ENCODE measurements around the gene CEP20. TPM values are rescaled to one million over a fixed set of nuclear protein-coding genes. Genes with fewer than 3 reads are reported as not detected.
"Not testable (repeated sequence)": the region's sequence is repeated elsewhere in the genome, so short reads cannot be mapped to it uniquely, and the experiment has no call there.

The CEP20 gene
- total RNA-seq, 2 donors from 2014 or later, result 59.4 to 81.5 TPM

GRCh38 chr16:15850555-15850954 lies 37.8 kb downstream of the CEP20 start:
- peaks cover 16% of the 10 kb centered on the region for H3K27me3 Mint-ChIP-seq (ENCODE audit: low read depth)
- ATAC-seq (replicated peaks in 1 of 2); H3K4me1 Mint-ChIP-seq (ENCODE audit: low read depth); H3K27ac Mint-ChIP-seq; H3K4me3 Mint-ChIP-seq; H3K9me3 Mint-ChIP-seq; H3K36me3 Mint-ChIP-seq (ENCODE audit: insufficient read depth in 2 of 2); DNase-seq: not testable (repeated sequence)

GRCh38 chr16:15849209-15849981 lies 39.0 kb downstream of the CEP20 start:
- Mint-ChIP-seq H3K4me1 (ENCODE audit: low read depth) (no peaks in the 10 kb centered on the region), H3K27ac (no peak overlapping the region), H3K4me3 (no peak overlapping the region), H3K36me3 (ENCODE audit: insufficient read depth in 2 of 2) (no peaks in the 10 kb centered on the region), H3K9me3 (no peaks in the 10 kb centered on the region), H3K27me3 (ENCODE audit: low read depth) (peaks cover 4% of the 10 kb centered on the region)
- DNase-seq, result no peak
- no peak for ATAC-seq (replicated peaks in 1 of 2)

- H3K27me3 Mint-ChIP-seq (ENCODE audit: low read depth), result no peaks in the 10 kb centered on the region
- H3K4me3 Mint-ChIP-seq, result no peak overlapping the region
- DNase-seq (no peak), ATAC-seq (replicated peaks in 1 of 2) (no peak)
- no peaks in the 10 kb centered on the region for H3K36me3 Mint-ChIP-seq (ENCODE audit: insufficient read depth in 2 of 2)
- no peaks in the 10 kb centered on the region for H3K9me3 Mint-ChIP-seq
- H3K4me1 Mint-ChIP-seq (ENCODE audit: low read depth), result no peaks in the 10 kb centered on the region
- H3K27ac Mint-ChIP-seq, result no peak overlapping the region
These were observed 40.7 kb downstream of the CEP20 start for GRCh38 chr16:15847611-15848175.

- Mint-ChIP-seq H3K36me3 (ENCODE audit: insufficient read depth in 2 of 2) (no peaks in the 10 kb centered on the region), H3K27me3 (ENCODE audit: low read depth) (no peaks in the 10 kb centered on the region), H3K4me3 (no peak overlapping the region), H3K27ac (no peak overlapping the region), H3K9me3 (no peaks in the 10 kb centered on the region), H3K4me1 (ENCODE audit: low read depth) (no peaks in the 10 kb centered on the region)
- ATAC-seq (replicated peaks in 1 of 2) (no peak), DNase-seq (no peak)
These were observed 41.9 kb downstream of the CEP20 start for GRCh38 chr16:15846510-15846909.

GRCh38 chr16:15843635-15844279 lies 44.6 kb downstream of the CEP20 start:
- Mint-ChIP-seq H3K27me3 (ENCODE audit: low read depth) (no peaks in the 10 kb centered on the region), H3K27ac (no peak overlapping the region), H3K4me3 (no peak overlapping the region), H3K9me3 (no peaks in the 10 kb centered on the region), H3K36me3 (ENCODE audit: insufficient read depth in 2 of 2) (no peaks in the 10 kb centered on the region), H3K4me1 (ENCODE audit: low read depth) (no peaks in the 10 kb centered on the region)
- DNase-seq (no peak), ATAC-seq (replicated peaks in 1 of 2) (no peak)

GRCh38 chr16:15839204-15839603 lies 49.2 kb downstream of the CEP20 start:
- peaks cover 12% of the 10 kb centered on the region for H3K4me1 Mint-ChIP-seq (ENCODE audit: low read depth)
- DNase-seq; H3K9me3 Mint-ChIP-seq; H3K36me3 Mint-ChIP-seq (ENCODE audit: insufficient read depth in 2 of 2); H3K27ac Mint-ChIP-seq; ATAC-seq (replicated peaks in 1 of 2); H3K27me3 Mint-ChIP-seq (ENCODE audit: low read depth); H3K4me3 Mint-ChIP-seq: not testable (repeated sequence)

- Mint-ChIP-seq H3K4me1 (ENCODE audit: low read depth) (peaks cover 12% of the 10 kb centered on the region), H3K27me3 (ENCODE audit: low read depth) (no peaks in the 10 kb centered on the region), H3K4me3 (no peak overlapping the region), H3K27ac (no peak overlapping the region), H3K9me3 (no peaks in the 10 kb centered on the region), H3K36me3 (ENCODE audit: insufficient read depth in 2 of 2) (no peaks in the 10 kb centered on the region)
- ATAC-seq (replicated peaks in 1 of 2) (no peak), DNase-seq (no peak)
These were observed 50.6 kb downstream of the CEP20 start for GRCh38 chr16:15837761-15838160.

GRCh38 chr16:15836965-15837611 lies 51.3 kb downstream of the CEP20 start:
- H3K4me1 Mint-ChIP-seq (ENCODE audit: low read depth), result peaks cover 12% of the 10 kb centered on the region
- DNase-seq, result no peak
- H3K27me3 Mint-ChIP-seq (ENCODE audit: low read depth), result no peaks in the 10 kb centered on the region
- no peak overlapping the region for H3K27ac Mint-ChIP-seq
- H3K36me3 Mint-ChIP-seq (ENCODE audit: insufficient read depth in 2 of 2), result no peaks in the 10 kb centered on the region
- ATAC-seq (replicated peaks in 1 of 2), result no peak
- no peak overlapping the region for H3K4me3 Mint-ChIP-seq
- no peaks in the 10 kb centered on the region for H3K9me3 Mint-ChIP-seq

- Mint-ChIP-seq H3K36me3 (ENCODE audit: insufficient read depth in 2 of 2) (no peaks in the 10 kb centered on the region), H3K27ac (no peak overlapping the region), H3K27me3 (ENCODE audit: low read depth) (no peaks in the 10 kb centered on the region), H3K4me1 (ENCODE audit: low read depth) (peaks cover 12% of the 10 kb centered on the region), H3K4me3 (no peak overlapping the region), H3K9me3 (no peaks in the 10 kb centered on the region)
- ATAC-seq (replicated peaks in 1 of 2) (no peak), DNase-seq (no peak)
These were observed 52.3 kb downstream of the CEP20 start for GRCh38 chr16:15836074-15836473.

- DNase-seq, result no peak
- no peaks in the 10 kb centered on the region for H3K9me3 Mint-ChIP-seq
- H3K27ac Mint-ChIP-seq, result no peak overlapping the region
- peak overlapping the region in 1 of 2 donors; percentile 28 for H3K4me3 Mint-ChIP-seq
- peaks cover 12% of the 10 kb centered on the region for H3K4me1 Mint-ChIP-seq (ENCODE audit: low read depth)
- peak; percentile 88 for ATAC-seq (replicated peaks in 1 of 2)
- H3K27me3 Mint-ChIP-seq (ENCODE audit: low read depth), result no peaks in the 10 kb centered on the region
- no peaks in the 10 kb centered on the region for H3K36me3 Mint-ChIP-seq (ENCODE audit: insufficient read depth in 2 of 2)
These were observed 53.1 kb downstream of the CEP20 start for GRCh38 chr16:15835136-15835878.

- Mint-ChIP-seq H3K27ac (no peak overlapping the region), H3K9me3 (no peaks in the 10 kb centered on the region), H3K36me3 (ENCODE audit: insufficient read depth in 2 of 2) (no peaks in the 10 kb centered on the region), H3K4me1 (ENCODE audit: low read depth) (peaks cover 12% of the 10 kb centered on the region), H3K27me3 (ENCODE audit: low read depth) (no peaks in the 10 kb centered on the region), H3K4me3 (no peak overlapping the region)
- ATAC-seq (replicated peaks in 1 of 2), result no peak
- DNase-seq, result no peak
These were observed 53.9 kb downstream of the CEP20 start for GRCh38 chr16:15834502-15834901.

GRCh38 chr16:15833541-15833940 lies 54.9 kb downstream of the CEP20 start:
- ATAC-seq (replicated peaks in 1 of 2) (no peak), DNase-seq (no peak)
- H3K4me3 Mint-ChIP-seq, result no peak overlapping the region
- peaks cover 12% of the 10 kb centered on the region for H3K4me1 Mint-ChIP-seq (ENCODE audit: low read depth)
- H3K9me3 Mint-ChIP-seq, result no peaks in the 10 kb centered on the region
- H3K27ac Mint-ChIP-seq, result no peak overlapping the region
- no peaks in the 10 kb centered on the region for H3K36me3 Mint-ChIP-seq (ENCODE audit: insufficient read depth in 2 of 2)
- no peaks in the 10 kb centered on the region for H3K27me3 Mint-ChIP-seq (ENCODE audit: low read depth)

GRCh38 chr16:15832241-15832640 lies 56.2 kb downstream of the CEP20 start:
- no peaks in the 10 kb centered on the region for H3K36me3 Mint-ChIP-seq (ENCODE audit: insufficient read depth in 2 of 2)
- no peak overlapping the region for H3K27ac Mint-ChIP-seq
- no peak for DNase-seq
- H3K4me3 Mint-ChIP-seq, result no peak overlapping the region
- no peaks in the 10 kb centered on the region for H3K9me3 Mint-ChIP-seq
- no peak for ATAC-seq (replicated peaks in 1 of 2)
- H3K27me3 Mint-ChIP-seq (ENCODE audit: low read depth), result no peaks in the 10 kb centered on the region
- peaks cover 12% of the 10 kb centered on the region for H3K4me1 Mint-ChIP-seq (ENCODE audit: low read depth)

Measured in activated T-cell treated with anti-CD3 and anti-CD28 coated beads, Interleukin-2, amount 50 U/mL, for 72 hours (primary cell).